HG03460 (cell line): ENCODE measurements around the gene IRAK1.
A peak's percentile ranks its signal among the peaks of the same experiment; 100 is the strongest.

Source experiments
- ATAC-seq: cut with Tn5 transposase; IDR thresholded peaks from one replicate; pipeline ENCODE4 v1.9.1; 2021; ENCODE audit not compliant: unreplicated experiment

IRAK1 gene

DNA sequence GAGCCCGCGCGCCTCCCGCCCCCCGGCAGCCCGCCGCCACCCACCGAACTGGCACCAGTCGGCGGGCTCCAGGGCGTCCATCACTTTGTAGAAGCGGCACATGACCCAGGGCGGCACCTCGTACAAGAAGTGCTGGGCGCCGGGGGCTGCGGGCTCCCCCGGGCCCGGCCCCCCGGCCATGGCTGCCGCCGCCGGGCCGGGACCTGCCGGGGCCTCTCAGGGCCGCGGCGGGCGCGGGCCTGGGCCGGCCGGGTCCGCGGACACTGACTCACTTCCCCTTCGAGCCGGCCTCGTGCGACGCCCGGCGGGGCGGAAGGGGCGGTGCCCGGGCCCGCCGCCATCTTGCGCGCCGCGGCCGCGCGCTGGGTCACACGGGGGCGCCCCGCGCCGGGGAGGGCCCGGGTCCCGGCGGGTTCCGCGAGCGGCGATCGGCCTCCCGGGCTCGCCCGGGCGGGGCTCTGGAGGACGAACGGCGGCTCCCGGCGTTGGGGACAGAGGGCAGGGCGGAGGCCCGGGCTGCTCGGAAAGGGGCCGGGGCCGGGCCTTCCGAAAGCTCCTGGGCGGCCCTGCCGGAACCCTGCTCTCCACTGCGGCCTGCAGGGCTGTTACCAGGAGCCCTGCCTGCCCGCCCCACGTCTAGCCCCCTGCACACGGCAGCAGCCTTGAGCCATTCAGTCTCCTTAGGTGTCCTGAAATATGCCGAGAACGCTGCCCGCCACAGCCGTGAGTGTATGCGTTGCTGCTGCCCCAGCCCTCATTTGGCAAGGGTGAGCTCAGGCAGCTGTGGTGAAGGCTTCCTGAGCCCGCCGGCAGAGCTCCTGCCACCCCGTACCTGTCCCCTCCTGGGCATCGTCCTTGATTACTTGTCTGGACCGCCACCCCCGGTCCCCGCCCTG, at the start of gene IRAK1:
IRAK1 (minus strand) TSS at position 270 of the 896 bp plus-strand sequence; CDS start at position 180, 90 bp downstream.
- peak; percentile 66 for ATAC-seq

GRCh38 chrX:154068560-154068959, 48.9 kb upstream of the IRAK1 start:
- ATAC-seq = no peak

- ATAC-seq = no peak
These were observed 45.1 kb upstream of the IRAK1 start for GRCh38 chrX:154064637-154065435.

GRCh38 chrX:154063234-154063633, 43.5 kb upstream of the IRAK1 start:
- ATAC-seq = no peak

GRCh38 chrX:154061801-154062200, 42.1 kb upstream of the IRAK1 start:
- ATAC-seq = no peak

- ATAC-seq = no peak
These were observed 40.1 kb upstream of the IRAK1 start for GRCh38 chrX:154059729-154060245.

DNA sequence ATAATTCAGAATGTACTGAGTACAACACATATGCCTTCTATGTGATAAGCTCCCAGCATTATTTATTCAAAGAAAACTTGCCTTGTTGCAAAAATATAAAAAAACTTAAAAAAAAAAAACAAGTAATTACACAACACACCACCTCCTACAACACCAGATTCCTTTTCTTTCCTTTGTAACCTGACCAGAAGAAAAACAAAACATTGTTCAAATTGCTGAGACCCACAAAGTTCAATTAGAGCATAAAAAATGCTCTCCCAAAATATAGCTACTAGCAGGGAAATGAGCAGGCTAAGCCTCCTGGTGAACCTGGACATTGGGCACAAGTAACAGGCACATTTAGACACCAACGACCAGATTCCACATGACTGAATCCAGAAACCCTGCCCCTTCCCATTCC, 39.5 kb upstream of the IRAK1 start:
- ATAC-seq = no peak

DNA sequence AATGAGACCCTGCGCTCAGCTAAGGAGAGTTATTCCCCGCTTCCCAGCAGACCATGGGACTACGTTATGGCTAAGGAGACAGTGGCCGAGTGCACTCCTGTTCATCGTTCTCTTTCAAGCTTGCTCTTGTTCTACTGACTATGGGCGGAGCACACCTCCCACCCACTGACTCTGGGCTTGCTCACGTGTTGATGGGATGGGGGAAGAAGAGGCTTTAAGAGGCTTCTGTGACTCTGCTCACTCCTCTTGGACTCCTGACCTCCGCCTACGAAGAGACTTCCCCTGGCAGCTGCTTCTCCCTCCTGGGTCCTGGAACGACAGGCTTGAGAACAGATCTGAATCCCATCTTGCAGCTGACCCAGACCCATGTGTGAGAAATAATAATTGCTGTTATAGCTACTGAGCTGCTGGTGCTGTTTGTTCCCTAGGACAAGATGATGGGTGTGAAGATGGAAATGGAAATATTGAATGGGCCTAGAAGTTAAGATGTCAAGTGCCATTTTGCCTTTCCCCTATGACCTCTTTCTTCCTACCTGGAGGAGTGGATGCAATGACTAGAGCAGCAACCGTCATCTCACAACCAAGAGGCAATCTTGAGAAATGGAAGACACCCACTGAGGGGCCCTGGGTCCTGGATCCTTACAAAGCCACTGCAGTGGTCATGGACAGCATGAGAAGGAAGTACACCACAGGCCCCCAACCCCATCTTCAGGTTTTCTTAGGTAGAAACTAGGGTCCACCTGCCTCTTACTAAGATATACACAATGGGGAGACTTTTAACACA, 38.7 kb upstream of the IRAK1 start:
- no peak for ATAC-seq

GRCh38 chrX:154057791-154058190, 38.1 kb upstream of the IRAK1 start:
- no peak for ATAC-seq

DNA sequence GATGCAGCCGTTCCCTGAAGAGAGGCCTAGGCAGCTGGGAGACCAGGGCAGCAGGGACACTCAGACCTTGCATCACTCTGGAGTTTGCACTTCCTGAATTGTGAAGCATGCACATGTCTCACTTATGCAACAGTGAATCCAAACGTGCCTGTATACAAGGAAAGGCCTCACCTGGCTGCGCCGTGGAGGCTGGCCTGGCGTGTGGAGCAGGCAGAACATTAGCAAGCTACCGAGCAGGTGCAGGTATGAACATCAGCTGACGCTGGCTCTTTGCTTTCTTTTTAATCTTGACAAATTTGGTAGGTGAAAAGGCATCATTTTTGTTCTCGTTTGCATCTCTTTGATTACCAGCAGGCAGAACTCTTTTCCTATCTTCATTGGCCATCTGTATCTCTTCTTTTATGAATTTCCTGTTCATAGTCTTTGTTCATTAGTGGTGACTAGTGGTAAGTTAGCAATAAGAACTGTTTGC, 37.1 kb upstream of the IRAK1 start:
- ATAC-seq = no peak

GRCh38 chrX:154051201-154051810, 31.6 kb upstream of the IRAK1 start:
- no peak for ATAC-seq

GRCh38 chrX:154050113-154050495, 30.4 kb upstream of the IRAK1 start:
- ATAC-seq = no peak

- ATAC-seq = no peak
These were observed 29.8 kb upstream of the IRAK1 start for GRCh38 chrX:154049209-154050112.

DNA sequence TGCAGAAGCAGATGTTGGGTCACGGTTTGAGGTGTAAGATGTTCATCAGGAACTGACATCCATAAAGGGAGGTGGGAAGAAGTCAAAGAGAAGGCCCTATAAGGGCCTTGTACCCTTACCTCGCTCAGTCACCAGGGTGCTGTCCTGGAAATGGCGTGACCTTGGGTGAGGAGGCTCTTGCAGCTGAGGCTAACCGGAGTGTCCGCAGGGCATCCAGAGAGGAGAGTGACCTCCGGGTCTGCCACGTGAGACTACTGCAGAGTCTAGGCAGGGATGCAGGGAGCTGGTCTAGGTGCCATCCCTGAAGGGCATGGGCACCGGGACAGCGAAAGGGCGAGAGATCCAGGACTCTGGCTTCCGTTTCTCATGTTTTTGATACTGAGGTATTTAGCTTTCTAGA, 28.7 kb upstream of the IRAK1 start:
- ATAC-seq = no peak

DNA sequence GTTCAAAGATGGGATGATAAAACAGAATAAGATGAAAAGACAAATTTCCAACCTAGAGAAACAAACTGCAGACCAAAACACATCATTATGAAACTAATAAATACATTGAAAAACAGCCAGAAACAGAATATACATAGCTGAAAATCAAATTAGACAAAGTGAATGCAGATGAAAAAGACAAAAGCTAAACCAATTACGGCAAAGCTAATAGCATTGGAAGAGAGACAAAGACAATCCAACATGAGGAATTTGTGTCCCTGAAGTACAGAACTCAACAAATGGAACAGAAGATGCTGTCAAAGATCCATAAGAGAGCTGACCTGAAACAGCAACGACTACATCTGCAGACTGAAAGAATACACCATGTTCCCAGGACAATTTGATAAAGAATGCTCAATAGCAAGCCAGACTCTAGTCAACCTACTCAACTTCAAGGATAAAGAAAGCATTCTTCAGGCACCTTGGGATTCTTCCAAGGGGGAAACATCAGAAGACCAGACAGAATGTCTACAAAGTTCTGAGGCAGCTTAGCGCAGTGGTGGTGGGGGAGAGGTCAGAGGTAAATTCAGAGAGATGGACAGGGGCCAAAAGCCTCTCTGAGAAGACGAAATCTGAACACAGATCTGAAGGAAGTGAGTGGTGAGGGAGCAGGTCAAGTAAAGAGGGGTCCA, 27.4 kb upstream of the IRAK1 start:
- no peak for ATAC-seq

- no peak for ATAC-seq
These were observed 26.5 kb upstream of the IRAK1 start for GRCh38 chrX:154046031-154046781.

DNA sequence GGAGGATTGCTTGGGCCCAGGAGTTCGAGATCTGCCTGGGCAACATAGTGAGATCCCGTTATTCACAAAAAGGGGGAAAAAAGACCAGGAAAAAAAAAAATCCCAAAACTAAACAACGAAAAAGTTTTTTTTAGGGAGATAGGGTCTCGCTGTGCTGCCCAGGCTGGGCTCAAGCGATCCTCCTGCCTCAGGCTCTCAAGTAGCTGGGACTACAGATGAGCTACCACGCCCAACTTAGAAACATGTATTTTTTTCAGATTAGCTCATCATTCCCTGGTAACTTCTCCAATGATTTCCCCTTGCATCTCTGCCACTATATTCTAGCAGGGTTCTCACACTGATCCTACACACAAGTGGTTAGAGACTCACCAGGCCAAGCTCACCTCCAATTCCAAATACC, 24.4 kb upstream of the IRAK1 start:
- no peak for ATAC-seq
